H1 (cell line): ENCODE measurements around the gene PPP2R2C. TPM values are rescaled to one million over a fixed set of nuclear protein-coding genes. Genes with fewer than 3 reads are reported as not detected.

Source experiments
- CTCF ChIA-PET: fragments of 300-600 bp; sonication (Branson Sonifier 250); formaldehyde crosslinking; loops from one replicate; lab custom pipeline; 2021; ENCODE audit not compliant: partially characterized antibody; lab: Charles Lee
- POLR2A ChIA-PET: fragments of 300-600 bp; sonication (Branson Sonifier 250); formaldehyde crosslinking; loops from one replicate; lab custom pipeline; 2021; ENCODE audit warnings: inconsistent platforms; ENCODE audit not compliant: partially characterized antibody; lab: Charles Lee
- DNase-seq, 2 experiments: peaks; one replicate each; pipeline versions ENCODE4 v3.0.0 to v3.0.0-alpha.2; 2010 to 2022; ENCODE audit warnings: low spot score in 2 of 2, low read depth in 1 of 2, mixed read lengths in 1 of 2
- FAIRE-seq: peaks from 2 replicates; lab custom pipeline; 2011; peaks lifted over from hg19 to GRCh38; lab: Jason Lieb, UNC
- H2AFZ ChIP-seq: 2 replicates; pipeline ENCODE4 v1.8.1; 2012; ENCODE audit warnings: low read length, inconsistent platforms
- H2AK5ac ChIP-seq: 2 replicates; pipeline ENCODE4 v1.6.1; 2013; ENCODE audit warnings: low read depth, low read length
- H2BK120ac ChIP-seq: replicated peaks from 2 replicates; pipeline ENCODE3; 2013; ENCODE audit warnings: low read depth, low read length, inconsistent platforms
- H2BK12ac ChIP-seq: 2 replicates; pipeline ENCODE4 v1.6.1; 2013; ENCODE audit warnings: low read depth, low read length
- H2BK15ac ChIP-seq: 2 replicates; pipeline ENCODE4 v1.6.1; 2013; ENCODE audit warnings: low read length
- H2BK20ac ChIP-seq: 2 replicates; pipeline ENCODE4 v1.6.1; 2013; ENCODE audit warnings: low read length
- H2BK5ac ChIP-seq: 2 replicates; pipeline ENCODE4 v1.6.1; 2013; ENCODE audit warnings: low read depth, low read length
- H3K14ac ChIP-seq: 2 replicates; pipeline ENCODE4 v1.6.1; 2013; ENCODE audit warnings: inconsistent platforms; ENCODE audit not compliant: insufficient read length
- H3K18ac ChIP-seq: 2 replicates; pipeline ENCODE4 v1.6.1; 2013; ENCODE audit warnings: low read length; ENCODE audit errors: extremely low read depth
- H3K23ac ChIP-seq: 2 replicates; pipeline ENCODE4 v1.6.1; 2013; ENCODE audit warnings: inconsistent platforms; ENCODE audit not compliant: insufficient read length
- H3K23me2 ChIP-seq: 2 replicates; pipeline ENCODE4 v1.6.1; 2013; ENCODE audit warnings: low read depth, low read length
- H3K27ac ChIP-seq: 2 replicates; pipeline ENCODE4 v1.6.1; 2011; ENCODE audit warnings: low read depth, low read length, inconsistent platforms
- H3K27me3 ChIP-seq, 4 experiments: replicated peaks in 1 of 4; 1 replicate in 1 of 4; 2 replicates in 3 of 4; pipeline versions ENCODE4 v1.6.1 to v1.8.1; 2011 to 2013; ENCODE audit warnings: low read length in 3 of 4, mild to moderate bottlenecking in 3 of 4, inconsistent platforms in 2 of 4, mixed read lengths in 2 of 4, moderate library complexity in 1 of 4; ENCODE audit not compliant: control insufficient read depth in 3 of 4, insufficient read depth in 3 of 4; ENCODE audit errors: extremely low read depth in 1 of 4
- H3K36me3 ChIP-seq, 4 experiments: 2 replicates each; pipeline versions ENCODE4 v1.6.1 to v1.8.1; 2011 to 2013; ENCODE audit warnings: mild to moderate bottlenecking in 4 of 4, low read length in 3 of 4, moderate library complexity in 2 of 4, control low read depth in 1 of 4, inconsistent platforms in 1 of 4; ENCODE audit not compliant: insufficient read depth in 4 of 4, control insufficient read depth in 2 of 4
- H3K4ac ChIP-seq: replicated peaks from 2 replicates; pipeline ENCODE3; 2013; ENCODE audit warnings: low read length, low read depth, mixed read lengths, inconsistent platforms; ENCODE audit not compliant: insufficient read length
- H3K4me1 ChIP-seq, 4 experiments: replicated peaks in 1 of 4; 1 replicate in 1 of 4; 2 replicates in 3 of 4; pipeline versions ENCODE4 v1.6.1 to v1.8.1; 2011 to 2013; ENCODE audit warnings: low read length in 3 of 4, inconsistent platforms in 2 of 4, mixed read lengths in 1 of 4; ENCODE audit not compliant: insufficient read depth in 4 of 4, control insufficient read depth in 3 of 4
- H3K4me2 ChIP-seq, 2 experiments: 2 replicates each; pipeline versions ENCODE4 v1.6.1 to v1.8.1; 2011 to 2013; ENCODE audit warnings: low read depth in 2 of 2, low read length in 2 of 2, control low read depth in 1 of 2, inconsistent platforms in 1 of 2, mild to moderate bottlenecking in 1 of 2; ENCODE audit not compliant: insufficient read depth in 1 of 2
- H3K4me3 ChIP-seq, 4 experiments: fragments of 200-600, 300-600 bp in 1 of 4; sonication (generic), shearing (Covaris generic), sonication (Bioruptor Twin) in 1 of 4; 2 replicates each; pipeline versions ENCODE4 v1.5.1 to v1.8.1; 2011 to 2016; ENCODE audit warnings: low read length in 4 of 4, low read depth in 3 of 4, control low read depth in 2 of 4, inconsistent platforms in 2 of 4, mild to moderate bottlenecking in 2 of 4, mixed read lengths in 1 of 4, moderate library complexity in 1 of 4; ENCODE audit not compliant: insufficient read depth in 2 of 4; ENCODE audit errors: extremely low read depth in 1 of 4
- H3K56ac ChIP-seq: replicated peaks from 2 replicates; pipeline ENCODE3; 2013; ENCODE audit warnings: low read depth, mild to moderate bottlenecking, mixed read lengths, low read length, inconsistent platforms; ENCODE audit not compliant: insufficient read length
- H3K79me1 ChIP-seq: 2 replicates; pipeline ENCODE4 v1.6.1; 2013; ENCODE audit warnings: low read depth, low read length, control low read depth
- H3K79me2 ChIP-seq, 2 experiments: 2 replicates each; pipeline versions ENCODE4 v1.6.1 to v1.8.1; 2012 to 2013; ENCODE audit warnings: low read length in 2 of 2, mild to moderate bottlenecking in 2 of 2, inconsistent platforms in 1 of 2; ENCODE audit not compliant: insufficient read depth in 2 of 2, control insufficient read depth in 1 of 2
- H3K9ac ChIP-seq, 4 experiments: replicated peaks in 1 of 4; 1 replicate in 1 of 4; 2 replicates in 3 of 4; pipeline versions ENCODE4 v1.6.1 to v1.8.1; 2011 to 2013; ENCODE audit warnings: low read depth in 3 of 4, low read length in 3 of 4, control low read depth in 2 of 4, mild to moderate bottlenecking in 2 of 4, moderate library complexity in 2 of 4, inconsistent platforms in 1 of 4; ENCODE audit errors: extremely low read depth in 1 of 4
- H3K9me3 ChIP-seq, 2 experiments: 2 replicates each; pipeline versions ENCODE4 v1.6.1 to v1.8.1; 2012 to 2013; ENCODE audit warnings: mild to moderate bottlenecking in 2 of 2, moderate library complexity in 2 of 2, control low read depth in 1 of 2, inconsistent platforms in 1 of 2, low read depth in 1 of 2, low read length in 1 of 2, mixed read lengths in 1 of 2; ENCODE audit not compliant: insufficient read depth in 2 of 2
- H4K20me1 ChIP-seq, 2 experiments: replicated peaks in 1 of 2; 2 replicates each; pipeline versions ENCODE3 to v1.8.1; 2011 to 2013; ENCODE audit warnings: inconsistent platforms in 2 of 2, low read length in 2 of 2, mild to moderate bottlenecking in 1 of 2; ENCODE audit not compliant: insufficient read depth in 2 of 2, control insufficient read depth in 1 of 2
- H4K5ac ChIP-seq: 2 replicates; pipeline ENCODE4 v1.6.1; 2013; ENCODE audit warnings: low read length, low read depth, mixed read lengths, inconsistent platforms; ENCODE audit not compliant: insufficient read length
- H4K8ac ChIP-seq: 2 replicates; pipeline ENCODE4 v1.8.0; 2013; ENCODE audit warnings: mild to moderate bottlenecking, moderate library complexity, low read length, inconsistent platforms; ENCODE audit not compliant: insufficient read depth; ENCODE audit errors: extremely low read depth
- H4K91ac ChIP-seq: replicated peaks from 2 replicates; pipeline ENCODE3; 2013; ENCODE audit warnings: low read length, mixed read lengths, inconsistent platforms; ENCODE audit not compliant: insufficient read length
- CHD1 ChIP-seq: IDR thresholded peaks from 2 replicates; pipeline ENCODE4 v1.6.1; 2012; ENCODE audit warnings: low read depth, low read length, improper control_type of control experiment
- CHD2 ChIP-seq: IDR thresholded peaks from 2 replicates; pipeline ENCODE4 v1.6.1; 2012; ENCODE audit warnings: low read length, improper control_type of control experiment
- EP300 ChIP-seq, 2 experiments: IDR thresholded peaks; 1 replicate in 1 of 2; 2 replicates in 1 of 2; pipeline ENCODE4 v1.6.1; 2011 to 2012; ENCODE audit warnings: low read depth in 2 of 2, low read length in 2 of 2, mild to moderate bottlenecking in 2 of 2, borderline replicate concordance in 1 of 2, inconsistent platforms in 1 of 2, moderate library complexity in 1 of 2
- JUN ChIP-seq: IDR thresholded peaks from 2 replicates; pipeline ENCODE4 v1.6.1; 2011; ENCODE audit warnings: low read depth, mild to moderate bottlenecking, improper control_type of control experiment, low read length
- MAX ChIP-seq: IDR thresholded peaks from 2 replicates; pipeline ENCODE4 v1.6.1; 2012; ENCODE audit warnings: inconsistent platforms
- POLR2A ChIP-seq, 2 experiments: IDR thresholded peaks; 1 replicate in 1 of 2; 2 replicates in 1 of 2; pipeline ENCODE4 v1.6.1; 2011; ENCODE audit warnings: low read depth in 2 of 2, low read length in 2 of 2, mild to moderate bottlenecking in 2 of 2; ENCODE audit errors: control extremely low read depth in 1 of 2
- RBBP5 ChIP-seq: IDR thresholded peaks from 2 replicates; pipeline ENCODE4 v1.7.1; 2012; ENCODE audit warnings: low read depth, mild to moderate bottlenecking, inconsistent platforms, low read length, moderate library complexity, borderline replicate concordance
- RNF2 ChIP-seq: fragments of 200-900, 300-1000 bp; sonication (generic); IDR thresholded peaks from 2 replicates; pipeline ENCODE4 v1.7.1; 2016; ENCODE audit warnings: borderline replicate concordance, low read depth, mild to moderate bottlenecking, antibody characterized with exemption, low read length; ENCODE audit not compliant: poor library complexity, severe bottlenecking; ENCODE audit errors: missing control alignments
- SAP30 ChIP-seq: fragments of 300-600 bp; sonication (generic); IDR thresholded peaks from 2 replicates; pipeline ENCODE4 v1.7.1; 2012; ENCODE audit warnings: low read length, moderate library complexity, mild to moderate bottlenecking, inconsistent platforms; ENCODE audit not compliant: insufficient read depth, insufficient replicate concordance
- SRF ChIP-seq: IDR thresholded peaks from 2 replicates; pipeline ENCODE4 v1.6.1; 2011; ENCODE audit warnings: mild to moderate bottlenecking, low read depth, low read length, moderate library complexity
- SUZ12 ChIP-seq: fragments of 200-600 bp; sonication (generic); IDR thresholded peaks from 2 replicates; pipeline ENCODE4 v1.6.1; 2012; ENCODE audit warnings: mild to moderate bottlenecking, inconsistent platforms, low read length, moderate library complexity, mixed read lengths
- TAF1 ChIP-seq: IDR thresholded peaks from 2 replicates; pipeline ENCODE4 v1.6.1; 2011; ENCODE audit warnings: mild to moderate bottlenecking, low read depth, low read length
- TAF7 ChIP-seq: optimal IDR thresholded peaks from 2 replicates; pipeline ENCODE3; 2011; ENCODE audit warnings: low read depth, mild to moderate bottlenecking, inconsistent platforms, low read length, moderate library complexity, borderline replicate concordance
- WGBS, 2 experiments: shearing (Covaris generic) in 1 of 2; methylation state at CpG; one replicate each; pipeline versions ENCODE4 v1.1.6 to v1.1.7; 2013 to 2015; ENCODE audit warnings: low lambda C conversion rate in 2 of 2, mixed read lengths in 2 of 2, inconsistent platforms in 1 of 2, low coverage in 1 of 2, missing lambda C conversion rate in 1 of 2; ENCODE audit not compliant: insufficient replicate concordance in 2 of 2, insufficient coverage in 1 of 2, insufficient read length in 1 of 2; ENCODE audit errors: extremely low coverage in 1 of 2, missing lambda C conversion rate in 1 of 2; 5-methylcytosine and 5-hydroxymethylcytosine counted together
- polyA plus RNA-seq, 7 experiments: library from polyadenylated mRNA; depleted of rRNA in 3 of 7; stranded (reverse) in 5 of 7; unstranded in 2 of 7; fragments of >200 nt in 5 of 7; fragments of 200-250 nt in 2 of 7; gene quantifications; 1 replicate in 5 of 7; 2 replicates in 1 of 7; 4 replicates in 1 of 7; pipeline versions ENCODE4 v1.2.1 to v1.2.3, GENCODE V29; 2011 to 2013; ENCODE audit warnings: missing spikeins in 2 of 7, mixed read lengths in 2 of 7
- total RNA-seq: library from RNA; stranded (reverse); fragmentation: NEBNext Ultra II Directional; extraction: Animal tissue kit (Norgen Biotek cat#: 25700); gene quantifications from 2 replicates; pipeline ENCODE4 v1.2.1, GENCODE V29; 2021

Gene PPP2R2C
- total and polyA plus RNA-seq, 2 of the 8 experiments (the other 6 are each of a cell fraction or from before 2014, with no cell fraction given): 6.4 TPM

- FAIRE-seq: no peak
- H3K27me3 ChIP-seq: no peaks in the 10 kb centered on the region
- H2AFZ ChIP-seq: no peak overlapping the region
- H4K8ac ChIP-seq: no peak overlapping the region
- no peak overlapping the region for H3K56ac ChIP-seq
- no peak overlapping the region for H4K5ac ChIP-seq
- H4K91ac ChIP-seq: no peak overlapping the region
- peaks cover 4 to 11% of the 10 kb centered on the region in 2 experiments; a peak in 3 of 4 replicates for H3K9me3 ChIP-seq
- DNase-seq: no peak
- POLR2A ChIA-PET: interaction anchor here (1.2 kb wide), 1 partner anchor 9 kb away, joined by 4 read pairs; no protein-coding TSS in a partner anchor
- CTCF ChIA-PET: interaction anchor here (0.7 to 22.3 kb wide), 55 partner anchors 8 to 735 kb away, joined by 3 to 908 read pairs (median 5); partner anchors contain the start of gene WFS1
- no peaks in the 10 kb centered on the region for H3K23me2 ChIP-seq
- H3K9ac ChIP-seq: no peak overlapping the region
- no peak overlapping the region for H2AK5ac ChIP-seq
- H2BK15ac ChIP-seq: no peak overlapping the region
- no peaks in the 10 kb centered on the region for H3K79me1 ChIP-seq
- no peak overlapping the region for H2BK5ac ChIP-seq
- H3K4ac ChIP-seq: no peak overlapping the region
- WGBS, 2 experiments: 98% methylated on average over 6 of the region's 6 CpGs; no CpG with 5 or more reads in 1 of the 2 experiments
- H3K18ac ChIP-seq: no peak overlapping the region
- H2BK12ac ChIP-seq: no peak overlapping the region
- no peak overlapping the region for H3K4me2 ChIP-seq
- no peaks in the 10 kb centered on the region for H3K79me2 ChIP-seq
- H3K14ac ChIP-seq: no peak overlapping the region
- no peaks in the 10 kb centered on the region for H3K36me3 ChIP-seq
- H4K20me1 ChIP-seq: peaks cover 0 to 2% of the 10 kb centered on the region in 2 experiments
- H3K4me1 ChIP-seq: no peaks in the 10 kb centered on the region; a peak in 2 of 7 replicates
- H2BK20ac ChIP-seq: no peak overlapping the region
- no peak overlapping the region for H2BK120ac ChIP-seq
- H3K27ac ChIP-seq: no peak overlapping the region
- no peak overlapping the region for H3K4me3 ChIP-seq
- H3K23ac ChIP-seq: no peak overlapping the region
- no peak for TF ChIP-seq TAF1
- no peak for TF ChIP-seq TAF7
- TF ChIP-seq SAP30: no peak
- TF ChIP-seq RBBP5: no peak
- no peak for TF ChIP-seq SRF
- no peak for TF ChIP-seq CHD2
- no peak for TF ChIP-seq JUN
- no peak for TF ChIP-seq POLR2A (IDR thresholded peaks at IDR 0.05; ENCODE audit: control extremely low read depth in 1 of 2, low read depth in 2 of 2, low read length in 2 of 2)
- TF ChIP-seq RNF2: no peak
- TF ChIP-seq SUZ12: no peak
- no peak for TF ChIP-seq CHD1
- no peak for TF ChIP-seq EP300 (IDR thresholded peaks at IDR 0.05; ENCODE audit: borderline replicate concordance in 1 of 2, low read depth in 2 of 2, low read length in 2 of 2)
- TF ChIP-seq MAX: no peak
These were observed 140.9 kb downstream of the PPP2R2C start for GRCh38 chr4:6331468-6331867.
